CD4-positive, alpha-beta T cell (primary cell): Measurements from ENCODE around the gene LTB4R2. TPM values are rescaled to one million over a fixed set of nuclear protein-coding genes. Genes with fewer than 3 reads are reported as not detected.
A peak's percentile ranks its signal among the peaks of the same experiment; 100 is the strongest.

Experiments used
- ATAC-seq: fragments of 200-7000 bp; cut with Tn5 transposase; one replicate; pipeline ENCODE4 v1.10.0; 2022; ENCODE audit warnings: mild to moderate bottlenecking; ENCODE audit not compliant: poor library complexity
- CTCF ChIA-PET: fragments of 350-600 bp; sonication (Branson Sonifier 250); formaldehyde crosslinking; loops from one replicate; lab custom pipeline; 2021; ENCODE audit warnings: antibody characterized with exemption, inconsistent platforms; lab: Charles Lee
- POLR2A ChIA-PET: fragments of 350-600 bp; sonication (Branson Sonifier 250); formaldehyde crosslinking; loops from one replicate; lab custom pipeline; 2021; ENCODE audit warnings: antibody characterized with exemption, inconsistent platforms; lab: Charles Lee
- DNase-seq, 14 experiments: peaks; one replicate each; pipeline ENCODE4 v3.0.0-alpha.2; 2013 to 2020; ENCODE audit warnings: mixed read lengths in 2 of 14
- H3K27ac ChIP-seq, 2 donors: one replicate each; pipeline versions ENCODE4 v1.5.1 to v1.7.0; 2013; ENCODE audit warnings: low read length in 2 of 2, low read depth in 1 of 2, mild to moderate bottlenecking in 1 of 2
- H3K27me3 ChIP-seq, 2 experiments: 1 replicate in 1 of 2; 2 replicates in 1 of 2; pipeline versions ENCODE4 v1.6.1 to v1.7.0; 2013; ENCODE audit warnings: low read length in 2 of 2, control low read depth in 1 of 2, mild to moderate bottlenecking in 1 of 2, moderate library complexity in 1 of 2; ENCODE audit not compliant: insufficient read depth in 2 of 2, control insufficient read depth in 1 of 2
- H3K36me3 ChIP-seq: one replicate; pipeline ENCODE4 v1.6.1; 2013; ENCODE audit warnings: low read length, control low read depth; ENCODE audit not compliant: insufficient read depth
- H3K4me1 ChIP-seq: one replicate; pipeline ENCODE4 v1.6.1; 2013; ENCODE audit warnings: low read length, control low read depth; ENCODE audit not compliant: insufficient read depth
- H3K4me3 ChIP-seq: one replicate; pipeline ENCODE4 v1.5.1; 2013; ENCODE audit warnings: mild to moderate bottlenecking, low read length, moderate library complexity
- H3K9me3 ChIP-seq, 2 experiments: 1 replicate in 1 of 2; 2 replicates in 1 of 2; pipeline versions ENCODE4 v1.6.1 to v1.7.0; 2013; ENCODE audit warnings: low read length in 2 of 2, mild to moderate bottlenecking in 2 of 2, control low read depth in 1 of 2, moderate library complexity in 1 of 2; ENCODE audit not compliant: control insufficient read depth in 1 of 2, insufficient read depth in 1 of 2
- H3K27ac Mint-ChIP-seq: one replicate; pipeline ENCODE4 v1.8.0; 2020; ENCODE audit warnings: mixed read lengths
- H3K27me3 Mint-ChIP-seq: one replicate; pipeline ENCODE4 v1.8.0; 2021; ENCODE audit warnings: mixed read lengths
- H3K36me3 Mint-ChIP-seq: one replicate; pipeline ENCODE4 v1.8.0; 2021; ENCODE audit warnings: low read depth, mixed read lengths
- H3K4me1 Mint-ChIP-seq: one replicate; pipeline ENCODE4 v1.8.0; 2021; ENCODE audit warnings: low read depth, mixed read lengths
- H3K4me3 Mint-ChIP-seq: one replicate; pipeline ENCODE4 v1.8.0; 2020; ENCODE audit warnings: mild to moderate bottlenecking, mixed read lengths
- H3K9me3 Mint-ChIP-seq: one replicate; pipeline ENCODE4 v1.8.0; 2020; ENCODE audit warnings: mixed read lengths
- intact Hi-C, 2 experiments: fragments of 100-400 bp; cut with DNase I in 1 of 2; cut with micrococcal nuclease in 1 of 2; formaldehyde crosslinking; loops; one replicate each; pipeline versions ENCODE4 v1.15.1 to v1.9.0; 2023 to 2025; cut with DNase I, micrococcal nuclease
- total RNA-seq, 174 experiments: library from RNA in 2 of 174; stranded (reverse) in 2 of 174; gene quantifications; one replicate each; pipeline ENCODE4 v1.2.3 and lab custom pipeline; 2021 to 2026
- TF ChIP-seq, protein P1 (sequence below): fragments of 200-600 bp; IDR thresholded peaks from one replicate; pipeline ENCODE4 v1.8.0; 2022; ENCODE audit warnings: antibody characterized with exemption, mild to moderate bottlenecking

LTB4R2 gene
- total RNA-seq, 2 experiments from 2014 or later: 16.4 to 18.2 TPM

DNA sequence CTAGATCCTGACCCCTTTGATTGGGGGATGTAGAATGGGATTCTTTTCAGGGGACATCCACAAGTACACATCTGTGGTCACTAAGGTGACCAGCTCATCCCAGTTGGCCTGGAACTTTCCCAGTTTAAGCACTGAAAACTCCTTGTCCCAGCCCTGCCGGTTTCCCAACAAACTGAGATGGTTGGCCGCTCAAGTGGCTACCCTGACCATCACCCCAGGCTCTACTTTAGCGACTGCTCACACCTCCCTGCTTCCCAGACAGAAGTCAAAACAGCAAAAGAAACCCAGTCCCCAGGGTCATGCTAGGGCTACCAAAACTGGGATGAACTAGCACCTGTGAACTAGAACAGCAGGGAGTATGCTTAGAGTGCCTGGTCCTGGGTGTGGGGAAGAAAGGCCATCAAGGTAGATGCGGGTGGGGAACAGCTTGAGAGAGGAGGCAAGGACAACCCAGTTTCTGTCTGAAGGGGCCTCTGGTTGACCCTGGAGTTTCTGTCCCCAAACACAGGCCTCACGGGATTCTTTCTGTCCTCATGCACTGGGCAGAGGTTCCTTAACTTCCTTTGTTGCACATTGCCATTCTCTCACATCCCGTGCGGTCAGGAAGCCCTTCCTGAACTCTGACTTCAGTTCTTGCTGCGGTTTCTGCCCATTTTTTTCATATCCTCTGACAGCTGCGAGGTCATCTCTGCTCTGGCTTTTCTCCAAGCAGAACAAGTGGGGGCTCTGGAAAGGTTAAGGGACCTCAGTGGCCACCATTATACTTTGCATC lies 3.0 kb downstream of the LTB4R2 start:
- Histone ChIP-seq H3K4me1 (peaks cover 82% of the 10 kb centered on the region), H3K4me3 (peak overlapping the region; percentile 65), H3K27ac (peak overlapping the region; percentile 59 to 73), H3K27me3 (no peaks in the 10 kb centered on the region), H3K36me3 (peaks cover 9% of the 10 kb centered on the region), H3K9me3 (no peaks in the 10 kb centered on the region)
- peak overlapping the region; percentile 88 for H3K4me3 Mint-ChIP-seq
- H3K27me3 Mint-ChIP-seq: no peaks in the 10 kb centered on the region
- DNase-seq: peak in 7 of 14 experiments; percentile 10 to 87 (median 50)
- TF ChIP-seq, protein P1, sequence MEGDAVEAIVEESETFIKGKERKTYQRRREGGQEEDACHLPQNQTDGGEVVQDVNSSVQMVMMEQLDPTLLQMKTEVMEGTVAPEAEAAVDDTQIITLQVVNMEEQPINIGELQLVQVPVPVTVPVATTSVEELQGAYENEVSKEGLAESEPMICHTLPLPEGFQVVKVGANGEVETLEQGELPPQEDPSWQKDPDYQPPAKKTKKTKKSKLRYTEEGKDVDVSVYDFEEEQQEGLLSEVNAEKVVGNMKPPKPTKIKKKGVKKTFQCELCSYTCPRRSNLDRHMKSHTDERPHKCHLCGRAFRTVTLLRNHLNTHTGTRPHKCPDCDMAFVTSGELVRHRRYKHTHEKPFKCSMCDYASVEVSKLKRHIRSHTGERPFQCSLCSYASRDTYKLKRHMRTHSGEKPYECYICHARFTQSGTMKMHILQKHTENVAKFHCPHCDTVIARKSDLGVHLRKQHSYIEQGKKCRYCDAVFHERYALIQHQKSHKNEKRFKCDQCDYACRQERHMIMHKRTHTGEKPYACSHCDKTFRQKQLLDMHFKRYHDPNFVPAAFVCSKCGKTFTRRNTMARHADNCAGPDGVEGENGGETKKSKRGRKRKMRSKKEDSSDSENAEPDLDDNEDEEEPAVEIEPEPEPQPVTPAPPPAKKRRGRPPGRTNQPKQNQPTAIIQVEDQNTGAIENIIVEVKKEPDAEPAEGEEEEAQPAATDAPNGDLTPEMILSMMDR: no peak
- peak overlapping the region; percentile 76 for H3K27ac Mint-ChIP-seq
- H3K9me3 Mint-ChIP-seq: no peaks in the 10 kb centered on the region
- H3K36me3 Mint-ChIP-seq: peaks cover 10% of the 10 kb centered on the region
- intact Hi-C loops: loop anchor here in 1 of 2 experiments (5.0 kb wide), 1 partner anchor 41 kb away; the partner anchor contains the start of gene RABGGTA
- no peak for ATAC-seq
- peaks cover 77% of the 10 kb centered on the region for H3K4me1 Mint-ChIP-seq
- ChIA-PET CTCF (interaction anchor here (0.6 to 1.7 kb wide), 5 partner anchors 16 to 138 kb away, joined by 3 to 10 read pairs (median 4); no protein-coding TSS in a partner anchor), POLR2A (interaction anchor here (0.6 to 4.2 kb wide), 8 partner anchors 13 to 197 kb away, joined by 3 to 30 read pairs (median 4); partner anchors contain the start of genes DHRS1, MDP1, NOP9 and RIPK3)

DNA sequence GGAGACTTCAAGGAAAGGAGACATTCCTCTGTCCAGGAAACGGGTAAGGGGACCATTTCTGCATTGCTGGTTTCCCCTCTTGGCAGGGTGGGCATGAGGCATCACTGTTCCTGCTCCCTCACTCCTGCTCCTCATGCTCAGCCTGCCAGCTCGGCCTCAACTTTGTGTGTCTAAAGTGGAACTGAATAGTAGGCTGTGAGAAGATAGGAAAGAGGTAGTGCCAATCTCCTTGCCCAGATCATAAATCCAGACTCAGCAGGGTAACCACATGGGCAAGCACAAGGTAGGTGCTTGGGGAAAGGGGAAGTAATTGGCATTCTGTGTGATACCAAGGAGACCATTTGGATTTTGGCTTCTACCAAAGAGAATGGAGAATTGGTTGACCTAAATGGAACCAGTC lies 4.0 kb downstream of the LTB4R2 start:
- no peak overlapping the region for H3K4me3 ChIP-seq
- no peaks in the 10 kb centered on the region for H3K9me3 ChIP-seq
- H3K27me3 ChIP-seq: no peaks in the 10 kb centered on the region
- no peaks in the 10 kb centered on the region for H3K9me3 Mint-ChIP-seq
- CTCF ChIA-PET: interaction anchor here (1.3 to 1.7 kb wide), 2 partner anchors 19 to 118 kb away, joined by 3 to 10 read pairs; no protein-coding TSS in a partner anchor
- peaks cover 7% of the 10 kb centered on the region for H3K36me3 ChIP-seq
- H3K4me1 ChIP-seq: peaks cover 72% of the 10 kb centered on the region
- H3K27ac ChIP-seq: peak overlapping the region in 1 of 2 donors; percentile 32
- TF ChIP-seq, protein P1: no peak
- peak overlapping the region; percentile 76 for H3K27ac Mint-ChIP-seq
- POLR2A ChIA-PET: interaction anchor here (1.1 to 4.2 kb wide), 7 partner anchors 14 to 117 kb away, joined by 3 to 30 read pairs (median 5); partner anchors contain the start of genes CBLN3, DHRS1, KHNYN and MDP1
- ATAC-seq (no peak), DNase-seq (no peak)
- peaks cover 69% of the 10 kb centered on the region for H3K4me1 Mint-ChIP-seq
- H3K36me3 Mint-ChIP-seq: peaks cover 5% of the 10 kb centered on the region
- H3K27me3 Mint-ChIP-seq: no peaks in the 10 kb centered on the region
- intact Hi-C loops: loop anchor here in 1 of 2 experiments (5.0 kb wide), 1 partner anchor 42 kb away; the partner anchor contains the start of gene RABGGTA
- H3K4me3 Mint-ChIP-seq: peak overlapping the region; percentile 59

DNA sequence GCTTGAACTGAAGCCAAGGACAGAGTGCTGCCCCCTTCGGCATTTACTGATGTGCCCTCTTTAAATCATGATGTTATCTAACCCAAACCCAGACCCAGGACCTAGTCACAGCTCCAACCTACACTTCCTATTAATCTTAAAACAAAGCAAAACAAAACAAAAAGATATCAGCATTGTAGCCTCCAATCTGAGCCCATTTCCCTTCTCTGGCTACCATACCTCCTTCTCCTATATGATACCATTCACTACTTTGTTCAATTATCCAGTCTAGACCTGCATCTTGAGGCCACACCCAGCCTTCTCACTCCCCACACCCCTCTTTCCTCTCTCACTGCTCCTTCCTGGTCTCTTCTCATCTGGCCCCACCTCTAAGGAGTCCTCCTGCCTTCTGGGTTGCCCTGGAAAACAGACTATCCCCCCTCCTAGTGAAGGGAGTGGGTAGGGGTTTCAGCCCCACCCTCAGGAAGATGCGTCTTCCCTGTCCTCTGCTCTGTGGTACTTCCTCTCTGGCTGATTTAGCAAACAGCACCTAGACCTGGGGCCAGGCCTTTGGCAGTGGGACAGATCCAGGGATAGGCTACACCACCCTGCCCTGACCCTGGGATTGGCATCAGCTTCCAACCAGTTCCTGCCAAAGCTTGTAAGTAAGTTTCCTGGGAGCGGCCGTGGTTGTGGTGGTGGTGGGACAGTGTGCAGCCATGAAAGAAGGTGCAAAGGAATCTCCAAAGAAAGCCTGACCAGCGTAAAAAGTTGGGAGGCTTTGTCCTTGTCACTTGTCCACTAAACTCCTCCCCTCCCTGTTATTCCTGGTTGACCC lies 4.6 kb downstream of the LTB4R2 start:
- Histone ChIP-seq H3K4me1 (peaks cover 66% of the 10 kb centered on the region), H3K36me3 (peaks cover 7% of the 10 kb centered on the region), H3K9me3 (no peaks in the 10 kb centered on the region), H3K27me3 (no peaks in the 10 kb centered on the region), H3K27ac (peak overlapping the region in 1 of 2 donors; percentile 32), H3K4me3 (no peak overlapping the region)
- peaks cover 62% of the 10 kb centered on the region for H3K4me1 Mint-ChIP-seq
- no peak for ATAC-seq
- intact Hi-C loops: loop anchor here in 1 of 2 experiments (5.0 kb wide), 1 partner anchor 42 kb away; the partner anchor contains the start of gene RABGGTA
- DNase-seq: no peak
- no peaks in the 10 kb centered on the region for H3K27me3 Mint-ChIP-seq
- peaks cover 5% of the 10 kb centered on the region for H3K36me3 Mint-ChIP-seq
- TF ChIP-seq, protein P1: no peak
- H3K27ac Mint-ChIP-seq: peak overlapping the region; percentile 76
- CTCF ChIA-PET: interaction anchor here (1.3 to 1.7 kb wide), 2 partner anchors 19 to 117 kb away, joined by 3 to 10 read pairs; no protein-coding TSS in a partner anchor
- POLR2A ChIA-PET: interaction anchor here (1.1 to 4.2 kb wide), 6 partner anchors 15 to 116 kb away, joined by 3 to 30 read pairs (median 6); partner anchors contain the start of genes CBLN3, DHRS1, KHNYN and MDP1
- peak overlapping the region; percentile 65 for H3K4me3 Mint-ChIP-seq
- H3K9me3 Mint-ChIP-seq: no peaks in the 10 kb centered on the region
